Body of pancreas (tissue), 4 donors: Measurements from ENCODE around the gene BCHE. TPM values are rescaled to one million over a fixed set of nuclear protein-coding genes. Genes with fewer than 3 reads are reported as not detected.

Experiments used
- ATAC-seq: fragments of 150-250 bp; one replicate; pipeline ENCODE4 v1.9.1; 2016
- DNase-seq, 4 donors: peaks; one replicate each; pipeline ENCODE4 v3.0.0-alpha.2; 2019
- H3K27ac ChIP-seq, 4 donors: fragments of 200-600 bp; sonication (generic); 1 replicate in 3 of 4; 2 replicates in 1 of 4; pipeline versions ENCODE4 v1.5.1 to v1.6.1; 2016 to 2019; ENCODE audit warnings: mild to moderate bottlenecking in 1 of 4, mixed read lengths in 1 of 4, moderate library complexity in 1 of 4
- H3K27me3 ChIP-seq, 2 donors: fragments of 200-600 bp; sonication (generic); one replicate each; pipeline ENCODE4 v1.6.0; 2016; ENCODE audit warnings: mild to moderate bottlenecking in 1 of 2
- H3K36me3 ChIP-seq, 2 donors: fragments of 200-600 bp; sonication (generic); replicated peaks in 1 of 2; 2 replicates each; pipeline ENCODE4 v1.5.1; 2016; ENCODE audit warnings: low read depth in 2 of 2; ENCODE audit not compliant: insufficient read depth in 1 of 2
- H3K4me1 ChIP-seq: fragments of 200-600 bp; sonication (generic); one replicate; pipeline ENCODE4 v1.6.0; 2016
- H3K4me3 ChIP-seq, 2 donors: fragments of 200-600 bp; sonication (generic); 1 replicate in 1 of 2; 2 replicates in 1 of 2; pipeline ENCODE4 v1.5.1; 2016 to 2019
- H3K9me3 ChIP-seq, 3 donors: fragments of 200-600 bp; sonication (generic); 1 replicate in 2 of 3; 2 replicates in 1 of 3; pipeline ENCODE4 v1.5.1; 2016
- POLR2A ChIP-seq, 3 donors: fragments of 450-650 bp; IDR thresholded peaks; one replicate each; pipeline ENCODE4 v1.6.1; 2016; ENCODE audit warnings: antibody characterized with exemption in 3 of 3, mild to moderate bottlenecking in 2 of 3
- whole genome bisulfite sequencing, 2 donors: methylation state at CpG; one replicate each; pipeline ENCODE4 v1.1.5; 2017; 5-methylcytosine and 5-hydroxymethylcytosine counted together
- intact Hi-C: fragments of 100-400 bp; cut with DNase I; formaldehyde crosslinking; loops from one replicate; pipeline ENCODE4 v1.15.1; 2023
- total RNA-seq, 2 donors: library from RNA; depleted of rRNA; stranded (reverse); fragments of >200 nt; gene quantifications; one replicate each; pipeline ENCODE4 v1.1.0, GENCODE V29; 2016
- TF ChIP-seq, protein P1 (sequence below), 7 experiments: fragments of 450-650 bp in 4 of 7; fragments of 200-600 bp in 3 of 7; sonication (generic) in 3 of 7; IDR thresholded peaks; one replicate each; pipeline ENCODE4 v1.5.1; 2016 to 2019; ENCODE audit warnings: antibody characterized with exemption in 7 of 7

BCHE gene
- total RNA-seq, 2 donors from 2014 or later = 0.52 to 4.0 TPM

GRCh38 chr3:165839296-165840076 is 2.3 kb upstream of the BCHE start:
- TF ChIP-seq POLR2A (IDR thresholded peaks at IDR 0.05) = no peak
- TF ChIP-seq, protein P1, sequence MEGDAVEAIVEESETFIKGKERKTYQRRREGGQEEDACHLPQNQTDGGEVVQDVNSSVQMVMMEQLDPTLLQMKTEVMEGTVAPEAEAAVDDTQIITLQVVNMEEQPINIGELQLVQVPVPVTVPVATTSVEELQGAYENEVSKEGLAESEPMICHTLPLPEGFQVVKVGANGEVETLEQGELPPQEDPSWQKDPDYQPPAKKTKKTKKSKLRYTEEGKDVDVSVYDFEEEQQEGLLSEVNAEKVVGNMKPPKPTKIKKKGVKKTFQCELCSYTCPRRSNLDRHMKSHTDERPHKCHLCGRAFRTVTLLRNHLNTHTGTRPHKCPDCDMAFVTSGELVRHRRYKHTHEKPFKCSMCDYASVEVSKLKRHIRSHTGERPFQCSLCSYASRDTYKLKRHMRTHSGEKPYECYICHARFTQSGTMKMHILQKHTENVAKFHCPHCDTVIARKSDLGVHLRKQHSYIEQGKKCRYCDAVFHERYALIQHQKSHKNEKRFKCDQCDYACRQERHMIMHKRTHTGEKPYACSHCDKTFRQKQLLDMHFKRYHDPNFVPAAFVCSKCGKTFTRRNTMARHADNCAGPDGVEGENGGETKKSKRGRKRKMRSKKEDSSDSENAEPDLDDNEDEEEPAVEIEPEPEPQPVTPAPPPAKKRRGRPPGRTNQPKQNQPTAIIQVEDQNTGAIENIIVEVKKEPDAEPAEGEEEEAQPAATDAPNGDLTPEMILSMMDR (IDR thresholded peaks at IDR 0.05) = no peak
- H3K36me3 ChIP-seq = no peaks in the 10 kb centered on the region
- peaks cover 5% of the 10 kb centered on the region for H3K4me1 ChIP-seq
- intact Hi-C loops = no loop called here
- H3K27ac ChIP-seq = no peak overlapping the region
- DNase-seq (no peak), ATAC-seq (no peak)
- no peak overlapping the region for H3K4me3 ChIP-seq
- no peaks in the 10 kb centered on the region for H3K27me3 ChIP-seq
- WGBS, 2 donors = 79% methylated on average over 9 of the region's 9 CpGs
- no peaks in the 10 kb centered on the region for H3K9me3 ChIP-seq

GRCh38 chr3:165837801-165838200 is 578 bp upstream of the BCHE start:
- no peak overlapping the region for H3K4me3 ChIP-seq
- intact Hi-C loops = no loop called here
- peaks cover 5% of the 10 kb centered on the region for H3K4me1 ChIP-seq
- H3K9me3 ChIP-seq = no peaks in the 10 kb centered on the region
- no peaks in the 10 kb centered on the region for H3K36me3 ChIP-seq
- no peak for DNase-seq
- whole genome bisulfite sequencing, 2 donors = 80 to 83% methylated on average over 1 of the region's 1 CpG
- no peak for ATAC-seq
- H3K27ac ChIP-seq = no peak overlapping the region
- no peaks in the 10 kb centered on the region for H3K27me3 ChIP-seq
- TF ChIP-seq, protein P1 (IDR thresholded peaks at IDR 0.05) = no peak
- no peak for TF ChIP-seq POLR2A (IDR thresholded peaks at IDR 0.05)

DNA sequence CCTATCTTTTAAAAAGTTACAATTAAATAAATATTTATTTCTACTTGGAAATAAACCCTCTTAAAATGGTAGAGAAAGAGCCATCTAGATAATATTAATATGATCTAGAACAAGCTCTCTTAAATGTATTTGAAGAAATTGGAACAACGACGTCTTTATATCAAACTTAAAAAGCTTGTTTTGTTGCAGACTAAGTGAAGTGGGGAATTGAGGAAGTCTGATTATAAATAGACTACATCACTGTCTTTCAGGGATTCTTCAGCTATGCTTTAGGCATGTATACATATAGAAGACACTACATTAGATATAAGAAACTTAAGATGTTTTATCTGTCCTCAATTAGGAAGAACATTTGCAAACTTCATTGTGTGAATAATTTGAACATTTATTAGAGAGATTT is 1.8 kb downstream of the BCHE start:
- H3K27ac ChIP-seq = no peak overlapping the region
- no peaks in the 10 kb centered on the region for H3K9me3 ChIP-seq
- 68 to 76% methylated on average over 2 of the region's 2 CpGs for WGBS, 2 donors
- intact Hi-C loops = no loop called here
- H3K4me1 ChIP-seq = peaks cover 5% of the 10 kb centered on the region
- H3K4me3 ChIP-seq = no peak overlapping the region
- no peaks in the 10 kb centered on the region for H3K36me3 ChIP-seq
- DNase-seq (no peak), ATAC-seq (no peak)
- H3K27me3 ChIP-seq = no peaks in the 10 kb centered on the region
- no peak for TF ChIP-seq POLR2A (IDR thresholded peaks at IDR 0.05)
- TF ChIP-seq, protein P1 (IDR thresholded peaks at IDR 0.05) = no peak

DNA sequence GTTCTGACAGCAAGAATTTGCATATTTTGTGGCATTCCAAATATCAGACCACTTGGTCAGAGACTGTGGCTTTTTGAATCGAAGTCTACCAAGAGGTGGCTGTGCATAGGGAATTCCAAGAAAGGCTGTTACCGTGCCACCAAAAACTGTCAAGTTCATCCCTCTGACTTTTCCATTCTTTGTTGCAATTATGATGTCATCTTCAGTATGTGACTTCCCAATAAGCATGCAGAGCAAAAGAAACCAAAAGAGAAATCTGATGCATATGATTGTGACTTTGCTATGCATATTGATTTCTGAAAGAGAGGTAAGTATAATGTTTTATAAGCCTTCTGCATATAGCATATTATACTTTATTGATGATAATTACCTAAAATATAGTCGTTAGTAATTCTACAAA is 6.5 kb downstream of the BCHE start:
- TF ChIP-seq, protein P1 (IDR thresholded peaks at IDR 0.05) = no peak
- TF ChIP-seq POLR2A (IDR thresholded peaks at IDR 0.05) = no peak
- H3K27me3 ChIP-seq = no peaks in the 10 kb centered on the region
- ATAC-seq (no peak), DNase-seq (no peak)
- intact Hi-C loops = no loop called here
- H3K36me3 ChIP-seq = no peaks in the 10 kb centered on the region
- H3K27ac ChIP-seq = no peak overlapping the region
- H3K9me3 ChIP-seq = no peaks in the 10 kb centered on the region
- 62 to 65% methylated on average over 3 of the region's 3 CpGs for WGBS, 2 donors
- no peaks in the 10 kb centered on the region for H3K4me1 ChIP-seq
- H3K4me3 ChIP-seq = no peak overlapping the region

GRCh38 chr3:165827883-165828282 is 9.3 kb downstream of the BCHE start:
- WGBS, 2 donors = 35 to 38% methylated on average over 1 of the region's 1 CpG
- no peaks in the 10 kb centered on the region for H3K9me3 ChIP-seq
- intact Hi-C loops = no loop called here
- ATAC-seq (no peak), DNase-seq (no peak)
- H3K4me3 ChIP-seq = no peak overlapping the region
- no peak overlapping the region for H3K27ac ChIP-seq
- no peaks in the 10 kb centered on the region for H3K4me1 ChIP-seq
- no peaks in the 10 kb centered on the region for H3K27me3 ChIP-seq
- H3K36me3 ChIP-seq = no peaks in the 10 kb centered on the region
- TF ChIP-seq, protein P1 (IDR thresholded peaks at IDR 0.05) = no peak
- TF ChIP-seq POLR2A (IDR thresholded peaks at IDR 0.05) = no peak
